HG03196 (cell line): ENCODE data around the gene ZNF362.

ENCODE experiments used
- ATAC-seq: cut with Tn5 transposase; IDR thresholded peaks from one replicate; pipeline ENCODE4 v1.9.1; 2021; ENCODE audit not compliant: unreplicated experiment

The ZNF362 gene

GRCh38 chr1:33267468-33268205 is 11.3 kb downstream of the ZNF362 start:
- no peak for ATAC-seq

GRCh38 chr1:33268457-33268856 is 12.2 kb downstream of the ZNF362 start:
- no peak for ATAC-seq

GRCh38 chr1:33268927-33269610 is 12.8 kb downstream of the ZNF362 start:
- ATAC-seq, result no peak

- no peak for ATAC-seq
Measured at GRCh38 chr1:33269621-33270020, 13.3 kb downstream of the ZNF362 start.

- ATAC-seq, result no peak
Measured at GRCh38 chr1:33270379-33270778, 14.1 kb downstream of the ZNF362 start.

- ATAC-seq, result no peak
Measured at GRCh38 chr1:33270808-33271465, 14.6 kb downstream of the ZNF362 start.

- ATAC-seq, result no peak
Measured at GRCh38 chr1:33271666-33272505, 15.6 kb downstream of the ZNF362 start.

GRCh38 chr1:33272509-33272908 is 16.2 kb downstream of the ZNF362 start:
- no peak for ATAC-seq

- no peak for ATAC-seq
Measured at GRCh38 chr1:33272930-33273329, 16.6 kb downstream of the ZNF362 start.

GRCh38 chr1:33273406-33273805 is 17.1 kb downstream of the ZNF362 start:
- no peak for ATAC-seq

GRCh38 chr1:33273961-33274371 is 17.7 kb downstream of the ZNF362 start:
- no peak for ATAC-seq

- ATAC-seq, result no peak
Measured at GRCh38 chr1:33274446-33274845, 18.2 kb downstream of the ZNF362 start.

GRCh38 chr1:33275195-33275594 is 18.9 kb downstream of the ZNF362 start:
- ATAC-seq, result no peak

GRCh38 chr1:33275706-33276572 is 19.6 kb downstream of the ZNF362 start:
- ATAC-seq, result no peak

GRCh38 chr1:33276573-33277298 is 20.4 kb downstream of the ZNF362 start:
- ATAC-seq, result no peak

- ATAC-seq, result no peak
Measured at GRCh38 chr1:33277488-33278084, 21.3 kb downstream of the ZNF362 start.

GRCh38 chr1:33280091-33280661 is 23.9 kb downstream of the ZNF362 start:
- ATAC-seq, result no peak

GRCh38 chr1:33281554-33282303 is 25.4 kb downstream of the ZNF362 start:
- ATAC-seq, result no peak
